ENCODE measurements around the gene NRP1. TPM values are rescaled to one million over a fixed set of nuclear protein-coding genes. Genes with fewer than 3 reads are reported as not detected.

Gene NRP1
- total and polyA plus RNA-seq, 4 donors, result 14.6 to 55.6 (median 37.8) TPM

DNA sequence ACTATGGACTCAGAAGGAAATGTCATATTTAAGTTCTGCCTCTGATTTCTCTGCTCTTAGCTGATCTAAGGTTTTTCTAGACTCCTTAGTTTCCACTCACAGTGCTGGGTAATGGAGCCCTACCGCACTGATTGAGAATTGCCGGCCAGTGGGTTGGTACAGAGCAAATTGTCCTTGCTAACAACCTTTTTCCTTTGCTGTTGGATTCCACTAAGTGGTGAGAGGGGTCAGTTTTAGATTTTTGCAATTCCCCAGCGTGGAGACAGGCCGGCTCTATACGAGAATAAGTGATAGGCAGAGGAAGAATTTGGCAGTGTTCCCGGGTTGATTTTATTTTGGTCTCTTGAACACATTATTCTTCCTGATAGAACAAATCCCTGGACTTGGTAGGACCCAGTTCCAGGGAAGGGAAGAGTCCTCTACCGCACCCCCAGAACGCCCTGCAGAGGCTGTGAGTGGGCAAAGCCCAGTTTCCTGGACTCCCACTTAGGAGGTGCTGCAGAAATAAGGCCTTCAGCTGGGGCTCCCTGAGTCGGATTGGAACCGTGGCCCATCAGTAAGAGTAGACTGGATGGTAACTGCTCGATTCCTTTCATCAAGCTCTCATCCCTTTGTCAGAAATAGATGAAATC lies 3.0 kb upstream of the NRP1 start:
- peak overlapping the region in 1 of 2 donors; percentile 58 for H3K9ac ChIP-seq (ENCODE audit: low read depth in 1 of 2, low read length in 2 of 2)
- H3K27ac ChIP-seq (ENCODE audit: low read depth in 1 of 2, low read length in 2 of 2), result peak overlapping the region; percentile 92 to 98

DNA sequence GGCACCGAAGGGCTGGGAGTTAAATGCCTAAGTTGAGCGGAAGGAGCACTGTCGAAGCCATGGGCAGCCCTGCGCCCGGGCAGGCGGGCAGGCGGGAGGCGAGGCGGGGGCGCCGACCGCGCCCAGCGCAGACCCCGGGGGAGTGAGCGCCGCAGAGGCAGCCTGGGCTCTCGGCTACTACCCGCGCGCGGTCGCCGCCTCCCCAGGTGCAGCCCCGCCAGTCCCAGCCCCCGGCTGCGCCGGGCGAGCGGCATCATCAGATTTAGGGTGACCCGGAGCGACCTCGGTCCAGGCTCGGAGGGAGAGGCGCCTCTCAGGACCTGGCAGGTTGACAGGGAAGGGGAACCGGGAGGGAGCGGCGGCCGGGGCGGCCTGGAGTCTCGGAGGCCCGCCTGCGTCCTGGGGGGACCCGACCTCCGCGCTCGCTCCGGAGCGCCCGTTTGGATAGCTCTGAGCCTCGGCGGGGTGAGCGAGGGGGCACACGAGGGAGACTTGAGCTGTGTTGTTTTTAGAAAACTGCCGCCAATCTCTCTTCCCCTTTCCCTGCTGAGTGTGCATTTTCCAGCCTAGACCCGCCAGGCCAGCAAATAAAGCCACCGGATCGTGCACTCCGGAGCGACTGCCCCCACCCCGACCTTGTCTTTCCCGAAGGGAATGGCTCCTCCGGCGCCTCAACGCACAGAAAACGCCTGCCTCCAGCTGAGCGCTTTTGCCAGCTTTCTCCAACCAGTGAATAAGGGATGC lies 2.3 kb upstream of the NRP1 start:
- peaks cover 2 to 47% (median 25%) of the 10 kb centered on the region in 4 donors for H3K4me1 ChIP-seq (ENCODE audit: control insufficient read depth in 4 of 4, insufficient read depth in 4 of 4, low read length in 3 of 4)
- no peaks in the 10 kb centered on the region for H3K36me3 ChIP-seq (ENCODE audit: control insufficient read depth in 4 of 4, insufficient read depth in 3 of 4, low read depth in 1 of 4, low read length in 3 of 4)
- peak; percentile 43 for DNase-seq (ENCODE audit: low spot score)
- WGBS, result 2% methylated on average over 67 of the region's 67 CpGs
- H3K4me3 ChIP-seq (ENCODE audit: low read depth in 1 of 3, low read length in 3 of 3), result peak overlapping the region; percentile 45 to 92 (median 80)
- no peaks in the 10 kb centered on the region for H3K9me3 ChIP-seq (ENCODE audit: control insufficient read depth in 4 of 4, low read length in 3 of 4)
- no peaks in the 10 kb centered on the region for H3K27me3 ChIP-seq (ENCODE audit: control insufficient read depth in 4 of 4, insufficient read depth in 4 of 4, low read length in 3 of 4)
- peak overlapping the region; percentile 92 to 98 for H3K27ac ChIP-seq (ENCODE audit: low read depth in 1 of 2, low read length in 2 of 2)
- H3K9ac ChIP-seq (ENCODE audit: low read depth in 1 of 2, low read length in 2 of 2), result peak overlapping the region in 1 of 2 donors; percentile 58
- peak; percentile 49 for TF ChIP-seq NR2F2 (IDR thresholded peaks at IDR 0.05)
- peak; percentile 27 for TF ChIP-seq YY1 (IDR thresholded peaks at IDR 0.05)
- peak in 1 of 2 donors; percentile 43 for TF ChIP-seq RXRA (IDR thresholded peaks at IDR 0.05)
- TF ChIP-seq FOXA2 (IDR thresholded peaks at IDR 0.05), result no peak

More for the DNA sequence above, 3.0 kb upstream of the NRP1 start:
- DNase-seq (ENCODE audit: low spot score), result no peak
- Histone ChIP-seq H3K4me1 (ENCODE audit: control insufficient read depth in 4 of 4, insufficient read depth in 4 of 4, low read length in 3 of 4) (peaks cover 7 to 51% (median 31%) of the 10 kb centered on the region in 4 donors), H3K36me3 (ENCODE audit: control insufficient read depth in 4 of 4, insufficient read depth in 3 of 4, low read depth in 1 of 4, low read length in 3 of 4) (no peaks in the 10 kb centered on the region), H3K27me3 (ENCODE audit: control insufficient read depth in 4 of 4, insufficient read depth in 4 of 4, low read length in 3 of 4) (no peaks in the 10 kb centered on the region), H3K9me3 (ENCODE audit: control insufficient read depth in 4 of 4, low read length in 3 of 4) (no peaks in the 10 kb centered on the region), H3K4me3 (ENCODE audit: low read depth in 1 of 3, low read length in 3 of 3) (peak overlapping the region in 2 of 3 donors; percentile 80 to 92)
- WGBS, result 37% methylated on average over 11 of the region's 11 CpGs
- TF ChIP-seq RAD21 (IDR thresholded peaks at IDR 0.05), result peak; percentile 17 to 43
- TF ChIP-seq YY1 (IDR thresholded peaks at IDR 0.05), result peak; percentile 23
- no peak for TF ChIP-seq JUND (IDR thresholded peaks at IDR 0.05)
- TF ChIP-seq, protein P1, sequence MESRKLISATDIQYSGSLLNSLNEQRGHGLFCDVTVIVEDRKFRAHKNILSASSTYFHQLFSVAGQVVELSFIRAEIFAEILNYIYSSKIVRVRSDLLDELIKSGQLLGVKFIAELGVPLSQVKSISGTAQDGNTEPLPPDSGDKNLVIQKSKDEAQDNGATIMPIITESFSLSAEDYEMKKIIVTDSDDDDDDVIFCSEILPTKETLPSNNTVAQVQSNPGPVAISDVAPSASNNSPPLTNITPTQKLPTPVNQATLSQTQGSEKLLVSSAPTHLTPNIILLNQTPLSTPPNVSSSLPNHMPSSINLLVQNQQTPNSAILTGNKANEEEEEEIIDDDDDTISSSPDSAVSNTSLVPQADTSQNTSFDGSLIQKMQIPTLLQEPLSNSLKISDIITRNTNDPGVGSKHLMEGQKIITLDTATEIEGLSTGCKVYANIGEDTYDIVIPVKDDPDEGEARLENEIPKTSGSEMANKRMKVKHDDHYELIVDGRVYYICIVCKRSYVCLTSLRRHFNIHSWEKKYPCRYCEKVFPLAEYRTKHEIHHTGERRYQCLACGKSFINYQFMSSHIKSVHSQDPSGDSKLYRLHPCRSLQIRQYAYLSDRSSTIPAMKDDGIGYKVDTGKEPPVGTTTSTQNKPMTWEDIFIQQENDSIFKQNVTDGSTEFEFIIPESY (IDR thresholded peaks at IDR 0.05), result no peak
- no peak for TF ChIP-seq HNF4G (IDR thresholded peaks at IDR 0.05)
- TF ChIP-seq FOXA2 (IDR thresholded peaks at IDR 0.05), result no peak
- TF ChIP-seq FOXA1 (IDR thresholded peaks at IDR 0.05), result no peak
- TF ChIP-seq EGR1 (IDR thresholded peaks at IDR 0.05; ENCODE audit: low read depth in 2 of 2), result no peak
- TF ChIP-seq TAF1 (conservative IDR thresholded peaks at IDR 0.05), result peak; percentile 25
- no peak for TF ChIP-seq GABPA (IDR thresholded peaks at IDR 0.05 in 1 of 2, conservative IDR thresholded peaks at IDR 0.05 in 1 of 2)
- TF ChIP-seq SP1 (IDR thresholded peaks at IDR 0.05), result peak; percentile 14
- TF ChIP-seq RXRA (IDR thresholded peaks at IDR 0.05), result no peak
- TF ChIP-seq, protein P2, sequence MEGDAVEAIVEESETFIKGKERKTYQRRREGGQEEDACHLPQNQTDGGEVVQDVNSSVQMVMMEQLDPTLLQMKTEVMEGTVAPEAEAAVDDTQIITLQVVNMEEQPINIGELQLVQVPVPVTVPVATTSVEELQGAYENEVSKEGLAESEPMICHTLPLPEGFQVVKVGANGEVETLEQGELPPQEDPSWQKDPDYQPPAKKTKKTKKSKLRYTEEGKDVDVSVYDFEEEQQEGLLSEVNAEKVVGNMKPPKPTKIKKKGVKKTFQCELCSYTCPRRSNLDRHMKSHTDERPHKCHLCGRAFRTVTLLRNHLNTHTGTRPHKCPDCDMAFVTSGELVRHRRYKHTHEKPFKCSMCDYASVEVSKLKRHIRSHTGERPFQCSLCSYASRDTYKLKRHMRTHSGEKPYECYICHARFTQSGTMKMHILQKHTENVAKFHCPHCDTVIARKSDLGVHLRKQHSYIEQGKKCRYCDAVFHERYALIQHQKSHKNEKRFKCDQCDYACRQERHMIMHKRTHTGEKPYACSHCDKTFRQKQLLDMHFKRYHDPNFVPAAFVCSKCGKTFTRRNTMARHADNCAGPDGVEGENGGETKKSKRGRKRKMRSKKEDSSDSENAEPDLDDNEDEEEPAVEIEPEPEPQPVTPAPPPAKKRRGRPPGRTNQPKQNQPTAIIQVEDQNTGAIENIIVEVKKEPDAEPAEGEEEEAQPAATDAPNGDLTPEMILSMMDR (IDR thresholded peaks at IDR 0.05; ENCODE audit: low read depth, low read length, missing input control), result peak; percentile 31
- TF ChIP-seq, protein P3, sequence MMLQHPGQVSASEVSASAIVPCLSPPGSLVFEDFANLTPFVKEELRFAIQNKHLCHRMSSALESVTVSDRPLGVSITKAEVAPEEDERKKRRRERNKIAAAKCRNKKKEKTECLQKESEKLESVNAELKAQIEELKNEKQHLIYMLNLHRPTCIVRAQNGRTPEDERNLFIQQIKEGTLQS (IDR thresholded peaks at IDR 0.05), result no peak
